Suprapubic skin (tissue), 3 donors: ENCODE results near the gene ACADS.

Source experiments
- CTCF ChIP-seq, 2 donors: fragments of 200-600 bp in 1 of 2; fragments of 450-650 bp in 1 of 2; sonication (generic) in 1 of 2; IDR thresholded peaks; one replicate each; pipeline ENCODE4 v1.5.1; 2016 to 2019; ENCODE audit warnings: antibody characterized with exemption in 2 of 2, mild to moderate bottlenecking in 1 of 2, moderate library complexity in 1 of 2
- EP300 ChIP-seq: sonication (generic); formaldehyde crosslinking; IDR thresholded peaks from one replicate; pipeline ENCODE4 v1.6.1; 2017; ENCODE audit warnings: antibody characterized with exemption
- POLR2A ChIP-seq, 2 donors: fragments of 450-650 bp; IDR thresholded peaks; one replicate each; pipeline ENCODE4 v1.6.1; 2017; ENCODE audit warnings: antibody characterized with exemption in 2 of 2, mild to moderate bottlenecking in 2 of 2, moderate library complexity in 2 of 2

- no peak for TF ChIP-seq CTCF (IDR thresholded peaks at IDR 0.05)
- no peak for TF ChIP-seq POLR2A (IDR thresholded peaks at IDR 0.05)
- TF ChIP-seq EP300, result no peak
These were observed 41.1 kb upstream of the ACADS start for GRCh38 chr12:120684523-120684932.
